SKM-1 treated with dmso at 0.1 percent for 144 hours (cell line): ENCODE results near the gene PODXL2.
"Not testable (repeated sequence)": the region's sequence is repeated elsewhere in the genome, so short reads cannot be mapped to it uniquely, and the experiment has no call there.

ENCODE experiments used
- DNase-seq: peaks from one replicate; lab custom pipeline; 2025; ENCODE audit not compliant: unreplicated experiment; lab: John Stamatoyannopoulos, UW

The PODXL2 gene

GRCh38 chr3:127674101-127674721, 45.2 kb downstream of the PODXL2 start:
- DNase-seq: no peak

- no peak for DNase-seq
These were observed 45.8 kb downstream of the PODXL2 start for GRCh38 chr3:127674790-127675189.

GRCh38 chr3:127675651-127676391, 46.8 kb downstream of the PODXL2 start:
- DNase-seq: no peak

- DNase-seq: no peak
These were observed 47.5 kb downstream of the PODXL2 start for GRCh38 chr3:127676456-127676855.

GRCh38 chr3:127676921-127677351, 48.0 kb downstream of the PODXL2 start:
- no peak for DNase-seq

GRCh38 chr3:127677541-127678314, 48.7 kb downstream of the PODXL2 start:
- no peak for DNase-seq

- no peak for DNase-seq
These were observed 49.3 kb downstream of the PODXL2 start for GRCh38 chr3:127678315-127678599.

GRCh38 chr3:127678611-127679533, 49.9 kb downstream of the PODXL2 start:
- DNase-seq: peak; percentile 95

GRCh38 chr3:127679534-127680145, 50.7 kb downstream of the PODXL2 start:
- no peak for DNase-seq

- DNase-seq: no peak
These were observed 51.2 kb downstream of the PODXL2 start for GRCh38 chr3:127680146-127680661.

GRCh38 chr3:127680798-127681221, 51.8 kb downstream of the PODXL2 start:
- no peak for DNase-seq

- DNase-seq: not testable (repeated sequence)
These were observed 53.2 kb downstream of the PODXL2 start for GRCh38 chr3:127682175-127682554.

- no peak for DNase-seq
These were observed 53.6 kb downstream of the PODXL2 start for GRCh38 chr3:127682561-127682960.

GRCh38 chr3:127684871-127685707, 56.1 kb downstream of the PODXL2 start:
- no peak for DNase-seq

GRCh38 chr3:127685708-127686511, 56.9 kb downstream of the PODXL2 start:
- DNase-seq: no peak

GRCh38 chr3:127686512-127686894, 57.5 kb downstream of the PODXL2 start:
- no peak for DNase-seq

- DNase-seq: no peak
These were observed 58.3 kb downstream of the PODXL2 start for GRCh38 chr3:127687228-127687737.

- no peak for DNase-seq
These were observed 59.0 kb downstream of the PODXL2 start for GRCh38 chr3:127688022-127688415.
